Heart left ventricle (tissue), 16 donors: ENCODE results near the gene CDK1. TPM values are rescaled to one million over a fixed set of nuclear protein-coding genes. Genes with fewer than 3 reads are reported as not detected.
"Not testable (repeated sequence)": the region's sequence is repeated elsewhere in the genome, so short reads cannot be mapped to it uniquely, and the experiment has no call there.

Experiments
- ATAC-seq, 4 donors: fragments of 200-7000 bp; cut with Tn5 transposase; one replicate each; pipeline ENCODE4 v1.9.1; 2020 to 2022; ENCODE audit warnings: moderate library complexity in 4 of 4, mild to moderate bottlenecking in 3 of 4, moderate number of reproducible peaks in 1 of 4
- DNase-seq, 5 donors: peaks; one replicate each; pipeline ENCODE4 v3.0.0-alpha.2; 2020
- H3K27ac ChIP-seq, 12 donors: fragments of 200-600 bp; sonication (generic) in 4 of 12; one replicate each; pipeline versions ENCODE4 v1.5.0 to v1.8.0; 2016 to 2022; ENCODE audit warnings: mild to moderate bottlenecking in 2 of 12
- H3K27me3 ChIP-seq, 9 donors: fragments of 200-600 bp; sonication (generic) in 2 of 9; one replicate each; pipeline versions ENCODE4 v1.5.1 to v1.8.0; 2016 to 2022; ENCODE audit warnings: mild to moderate bottlenecking in 3 of 9
- H3K36me3 ChIP-seq, 9 donors: fragments of 200-600 bp; sonication (generic) in 2 of 9; one replicate each; pipeline versions ENCODE4 v1.5.0 to v1.8.0; 2018 to 2022; ENCODE audit warnings: mild to moderate bottlenecking in 2 of 9
- H3K4me1 ChIP-seq, 12 donors: fragments of 200-600 bp; sonication (generic) in 4 of 12; one replicate each; pipeline versions ENCODE4 v1.5.0 to v1.8.0; 2016 to 2022; ENCODE audit warnings: mild to moderate bottlenecking in 3 of 12
- H3K4me3 ChIP-seq, 12 donors: fragments of 200-600 bp; sonication (generic) in 4 of 12; one replicate each; pipeline versions ENCODE4 v1.5.0 to v1.8.0; 2017 to 2022; ENCODE audit warnings: mild to moderate bottlenecking in 9 of 12, moderate library complexity in 4 of 12
- H3K9me3 ChIP-seq, 12 donors: fragments of 200-600 bp; sonication (generic) in 4 of 12; one replicate each; pipeline versions ENCODE4 v1.5.0 to v1.8.0; 2016 to 2022; ENCODE audit warnings: mild to moderate bottlenecking in 1 of 12
- POLR2A ChIP-seq, 2 donors: fragments of 450-650 bp; IDR thresholded peaks; one replicate each; pipeline ENCODE4 v1.6.1; 2017; ENCODE audit warnings: antibody characterized with exemption in 2 of 2, mild to moderate bottlenecking in 2 of 2, moderate library complexity in 2 of 2
- WGBS, 4 donors: extraction: QIAGEN DNeasy Blood & Tissue Kit in 2 of 4; methylation state at CpG; one replicate each; pipeline versions ENCODE4 v1.1.5 to v1.1.7; 2013 to 2018; 5-methylcytosine and 5-hydroxymethylcytosine counted together
- intact Hi-C, 10 donors: fragments of 100-400 bp; cut with DNase I; formaldehyde crosslinking; loops; one replicate each; pipeline versions ENCODE4 v1.11.1 to v1.14.2; 2022
- polyA plus RNA-seq, 2 donors: library from polyadenylated mRNA; stranded (reverse); fragments of 200-250 nt; gene quantifications; one replicate each; pipeline ENCODE4 v1.2.3, GENCODE V29; 2013
- total RNA-seq, 9 donors: library from RNA; depleted of rRNA in 2 of 9; stranded (reverse); fragments of >200 nt in 2 of 9; fragmentation: NEBNext Ultra II Directional in 3 of 9; extraction: Animal tissue kit (Norgen Biotek cat#: 25700) in 3 of 9; gene quantifications; one replicate each; pipeline versions ENCODE4 v1.1.0 to v1.2.4, GENCODE V29; 2016 to 2023
- TF ChIP-seq, protein P1 (sequence below), 12 donors: fragments of 200-600 bp; sonication (generic) in 4 of 12; IDR thresholded peaks; one replicate each; pipeline versions ENCODE4 v1.5.0 to v1.8.0; 2018 to 2022; ENCODE audit warnings: antibody characterized with exemption in 12 of 12, mild to moderate bottlenecking in 5 of 12
- donor health status: ischemic (EF 13 %, LVEDD 7.1; RV severe dilation, severe dysfunction).
- donor health status: healthy with polysubstance abuse.
- donor health status: DM: no; HTN: yes; CAD: no.
- donor health status: DM: no; HTN: no; CAD: no.
- donor health status: ischemic (EF 25% LVEDD 6.9; RV normal size, moderate dysfunction).
- donor health status: ischemic (EF 25% LVEDD 5.7; RV mildly dilated, moderate dysfunction).
- donor health status: healthy.
- donor health status: DM: yes; HTN: yes; CAD: no.
- donor health status: ischemic (EF 35%, LVEDD 5.7; RV mildly dilated, moderate dysfunction).
- donor health status: nonischemic (EF 11% LVEDD 7.7; RV severe dilation, severe dysfunction).
- donor health status: DM: yes; HTN: yes; CAD: no.
- donor health status: PGD.
- donor health status: ischemic (EF 29% LVEDD 5.4; RV normal size, mild dysfunction).
- donor health status: nonischemic (EF 23%, LVEDD 6.1; RV moderate dilation, normal function).

Gene CDK1
- total and polyA plus RNA-seq, 11 donors = 0.44 to 13.8 (median 0.99) TPM; not detected in 1

- 24 to 47% (median 29%) methylated on average over 5 of the region's 5 CpGs for WGBS, 4 donors
- intact Hi-C loops = loop anchor here in 1 of 10 donors (5.0 kb wide), 1 partner anchor 114 kb away; the partner anchor contains the start of gene RHOBTB1
- DNase-seq = peak in 1 of 5 donors; percentile 39
- peak; percentile 55 to 93 (median 92) for ATAC-seq
- H3K27me3 ChIP-seq = no peaks in the 10 kb centered on the region
- H3K36me3 ChIP-seq = no peaks in the 10 kb centered on the region
- TF ChIP-seq, protein P1, sequence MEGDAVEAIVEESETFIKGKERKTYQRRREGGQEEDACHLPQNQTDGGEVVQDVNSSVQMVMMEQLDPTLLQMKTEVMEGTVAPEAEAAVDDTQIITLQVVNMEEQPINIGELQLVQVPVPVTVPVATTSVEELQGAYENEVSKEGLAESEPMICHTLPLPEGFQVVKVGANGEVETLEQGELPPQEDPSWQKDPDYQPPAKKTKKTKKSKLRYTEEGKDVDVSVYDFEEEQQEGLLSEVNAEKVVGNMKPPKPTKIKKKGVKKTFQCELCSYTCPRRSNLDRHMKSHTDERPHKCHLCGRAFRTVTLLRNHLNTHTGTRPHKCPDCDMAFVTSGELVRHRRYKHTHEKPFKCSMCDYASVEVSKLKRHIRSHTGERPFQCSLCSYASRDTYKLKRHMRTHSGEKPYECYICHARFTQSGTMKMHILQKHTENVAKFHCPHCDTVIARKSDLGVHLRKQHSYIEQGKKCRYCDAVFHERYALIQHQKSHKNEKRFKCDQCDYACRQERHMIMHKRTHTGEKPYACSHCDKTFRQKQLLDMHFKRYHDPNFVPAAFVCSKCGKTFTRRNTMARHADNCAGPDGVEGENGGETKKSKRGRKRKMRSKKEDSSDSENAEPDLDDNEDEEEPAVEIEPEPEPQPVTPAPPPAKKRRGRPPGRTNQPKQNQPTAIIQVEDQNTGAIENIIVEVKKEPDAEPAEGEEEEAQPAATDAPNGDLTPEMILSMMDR (IDR thresholded peaks at IDR 0.05) = no peak
- no peak for TF ChIP-seq POLR2A (IDR thresholded peaks at IDR 0.05)
- peaks cover 0 to 30% (median 22%) of the 10 kb centered on the region in 12 donors for H3K4me1 ChIP-seq
- H3K9me3 ChIP-seq = no peaks in the 10 kb centered on the region
- peak overlapping the region in 11 of 12 donors; percentile 5 to 75 (median 61) for H3K27ac ChIP-seq
- no peak overlapping the region for H3K4me3 ChIP-seq
Observed at GRCh38 chr10:60827791-60828488, 49.7 kb downstream of the CDK1 start.

GRCh38 chr10:60828489-60828852, 50.2 kb downstream of the CDK1 start:
- DNase-seq (no peak), ATAC-seq (peak in 2 of 4 donors; percentile 35 to 53)
- TF ChIP-seq, protein P1 (IDR thresholded peaks at IDR 0.05) = no peak
- TF ChIP-seq POLR2A (IDR thresholded peaks at IDR 0.05) = no peak
- Histone ChIP-seq H3K36me3 (no peaks in the 10 kb centered on the region), H3K4me1 (peaks cover 0 to 30% (median 22%) of the 10 kb centered on the region in 12 donors), H3K27ac (peak overlapping the region in 11 of 12 donors; percentile 5 to 75 (median 57)), H3K9me3 (no peaks in the 10 kb centered on the region), H3K27me3 (no peaks in the 10 kb centered on the region), H3K4me3 (no peak overlapping the region)
- intact Hi-C loops = loop anchor here in 1 of 10 donors (5.0 kb wide), 1 partner anchor 114 kb away; the partner anchor contains the start of gene RHOBTB1
- WGBS, 4 donors = 13 to 29% (median 17%) methylated on average over 1 of the region's 1 CpG

DNA sequence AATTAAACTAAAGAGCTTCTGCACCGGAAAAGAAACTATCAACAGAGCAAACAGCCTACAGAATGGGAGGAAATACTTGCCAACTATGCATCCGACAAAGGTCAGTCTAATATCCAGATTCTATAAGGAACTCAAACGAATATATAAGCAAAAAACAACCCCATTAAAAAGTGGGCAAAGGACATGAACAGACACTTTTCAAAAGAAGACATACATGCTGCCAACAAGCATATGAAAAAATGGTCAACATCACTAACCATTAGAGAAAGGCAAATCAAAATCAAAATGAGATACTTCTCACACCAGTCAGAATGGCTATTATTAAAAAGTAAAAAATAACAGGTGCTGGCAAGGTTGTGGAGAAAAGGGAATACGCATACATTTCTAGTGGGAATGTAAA, 53.9 kb downstream of the CDK1 start:
- H3K9me3 ChIP-seq, H3K36me3 ChIP-seq, H3K27me3 ChIP-seq, DNase-seq, intact Hi-C loops, H3K27ac ChIP-seq, ATAC-seq, H3K4me3 ChIP-seq: not testable (repeated sequence)
- WGBS, 4 donors = 89 to 94% (median 91%) methylated on average over 4 of the region's 4 CpGs
- H3K4me1 ChIP-seq = peaks cover 0 to 35% (median 19%) of the 10 kb centered on the region in 12 donors

GRCh38 chr10:60834401-60834800, 56.1 kb downstream of the CDK1 start:
- TF ChIP-seq, protein P1 (IDR thresholded peaks at IDR 0.05) = no peak
- TF ChIP-seq POLR2A (IDR thresholded peaks at IDR 0.05) = no peak
- intact Hi-C loops = no loop called here
- Histone ChIP-seq H3K27ac (peak overlapping the region in 6 of 12 donors; percentile 2 to 63 (median 34)), H3K9me3 (no peaks in the 10 kb centered on the region), H3K36me3 (no peaks in the 10 kb centered on the region), H3K4me3 (no peak overlapping the region), H3K4me1 (peaks cover 0 to 22% (median 6%) of the 10 kb centered on the region in 12 donors), H3K27me3 (no peaks in the 10 kb centered on the region)
- no peak for DNase-seq
- ATAC-seq = no peak
